HepG2 (cell line): ENCODE data around the gene PLOD3. TPM values are rescaled to one million over a fixed set of nuclear protein-coding genes. Genes with fewer than 3 reads are reported as not detected.
A peak's percentile ranks its signal among the peaks of the same experiment; 100 is the strongest.

Experiments
- ARHGAP35 ChIP-seq: sonication (generic); formaldehyde crosslinking; IDR thresholded peaks from 2 replicates; pipeline ENCODE4 v1.9.0; 2022; ENCODE audit warnings: mild to moderate bottlenecking, inconsistent platforms, moderate library complexity, missing genetic modification reagents, borderline replicate concordance
- ARNTL ChIP-seq: sonication (generic); formaldehyde crosslinking; IDR thresholded peaks from 2 replicates; pipeline ENCODE4 v1.4.0; 2020; ENCODE audit warnings: mild to moderate bottlenecking, missing genetic modification reagents
- ATF6 ChIP-seq: sonication (generic); formaldehyde crosslinking; conservative IDR thresholded peaks from 2 replicates; pipeline ENCODE4 v1.4.0; 2020; ENCODE audit warnings: missing genetic modification reagents
- CBX1 ChIP-seq: IDR thresholded peaks from one replicate; pipeline ENCODE4 v1.6.1; 2016; ENCODE audit warnings: antibody characterized with exemption, low read depth
- CEBPB ChIP-seq: IDR thresholded peaks from 2 replicates; pipeline ENCODE4 v1.6.1; 2011; ENCODE audit warnings: low read depth, low read length, improper control_type of control experiment, borderline replicate concordance
- CENPX ChIP-seq: sonication (generic); formaldehyde crosslinking; IDR thresholded peaks from 2 replicates; pipeline ENCODE4 v1.9.0; 2021; ENCODE audit warnings: mild to moderate bottlenecking, missing genetic modification reagents, moderate library complexity
- KAT2B ChIP-seq: fragments of 150-350 bp; IDR thresholded peaks from 2 replicates; pipeline ENCODE4 v1.6.1; 2014; ENCODE audit warnings: low read depth, low read length, borderline replicate concordance
- LCORL ChIP-seq, 2 experiments: fragments of 450-650 bp in 1 of 2; sonication (generic) in 1 of 2; formaldehyde crosslinking in 1 of 2; IDR thresholded peaks; 2 replicates each; pipeline versions ENCODE4 v1.5.0 to v1.6.1; 2017 to 2020; ENCODE audit warnings: antibody characterized with exemption in 1 of 2, missing genetic modification reagents in 1 of 2
- NAIF1 ChIP-seq: sonication (generic); formaldehyde crosslinking; IDR thresholded peaks from 2 replicates; pipeline ENCODE4 v1.5.0; 2020; ENCODE audit warnings: mild to moderate bottlenecking, missing genetic modification reagents, borderline replicate concordance
- NCOA2 ChIP-seq: sonication (generic); formaldehyde crosslinking; IDR thresholded peaks from 2 replicates; pipeline ENCODE4 v1.8.0; 2022; ENCODE audit warnings: inconsistent platforms
- NR1H2 ChIP-seq: sonication (generic); formaldehyde crosslinking; IDR thresholded peaks from 2 replicates; pipeline ENCODE4 v1.8.1; 2022; ENCODE audit warnings: low read depth, missing genetic modification reagents, borderline replicate concordance
- NR2F6 ChIP-seq, 2 experiments: IDR thresholded peaks; 2 replicates each; pipeline ENCODE4 v1.6.1; 2016; ENCODE audit warnings: antibody characterized with exemption in 1 of 2, mild to moderate bottlenecking in 1 of 2
- PHF20 ChIP-seq: sonication (generic); formaldehyde crosslinking; IDR thresholded peaks from 2 replicates; pipeline ENCODE4 v1.5.0; 2020; ENCODE audit warnings: mild to moderate bottlenecking, missing genetic modification reagents
- PPARG ChIP-seq: conservative IDR thresholded peaks from 2 replicates; pipeline ENCODE4 v1.6.1; 2016; ENCODE audit warnings: missing biosample characterization, missing genetic modification reagents
- REST ChIP-seq, 2 experiments: IDR thresholded peaks; 2 replicates each; pipeline ENCODE4 v1.6.1; 2011 to 2012; ENCODE audit warnings: low read length in 2 of 2, borderline replicate concordance in 1 of 2, low read depth in 1 of 2, mild to moderate bottlenecking in 1 of 2, moderate library complexity in 1 of 2
- ZEB1 ChIP-seq: IDR thresholded peaks from 2 replicates; pipeline ENCODE4 v1.6.1; 2012; ENCODE audit warnings: mild to moderate bottlenecking, low read depth, inconsistent platforms; ENCODE audit not compliant: insufficient replicate concordance
- ZIK1 ChIP-seq: sonication (generic); formaldehyde crosslinking; IDR thresholded peaks from 2 replicates; pipeline ENCODE4 v1.5.0; 2020; ENCODE audit warnings: mild to moderate bottlenecking, low read depth, missing genetic modification reagents, borderline replicate concordance
- ZNF143 ChIP-seq: sonication (generic); formaldehyde crosslinking; IDR thresholded peaks from 2 replicates; pipeline ENCODE4 v1.4.0; 2020; ENCODE audit warnings: missing genetic modification reagents
- ZNF563 ChIP-seq: sonication (generic); formaldehyde crosslinking; IDR thresholded peaks from 2 replicates; pipeline ENCODE4 v1.8.0; 2022; ENCODE audit warnings: mild to moderate bottlenecking, moderate library complexity, missing genetic modification reagents
- polyA plus RNA-seq, 8 experiments: library from polyadenylated mRNA; depleted of rRNA in 3 of 8; stranded (reverse) in 7 of 8; unstranded in 1 of 8; fragments of >200 nt; fragmentation: Illumina TruSeq in 4 of 8; extraction: Trizol in 4 of 8; gene quantifications; 2 replicates each; pipeline versions ENCODE4 v1.2.1 to v1.2.3, GENCODE V29; 2011 to 2016; ENCODE audit warnings: low read depth in 4 of 8, missing spikeins in 1 of 8, mixed read lengths in 1 of 8; ENCODE audit not compliant: insufficient read depth in 1 of 8
- total RNA-seq, 5 experiments: library from RNA; depleted of rRNA; stranded (reverse); fragments of >200 nt; fragmentation: Illumina TruSeq; extraction: Trizol; gene quantifications; 2 replicates each; pipeline ENCODE4 v1.2.3, GENCODE V29; 2016; ENCODE audit warnings: low read depth in 1 of 5
- TF ChIP-seq, protein P1 (sequence below): sonication (generic); formaldehyde crosslinking; IDR thresholded peaks from 2 replicates; pipeline ENCODE4 v1.4.0; 2020; ENCODE audit warnings: missing genetic modification reagents, borderline replicate concordance
- TF ChIP-seq, protein P2 (sequence below): IDR thresholded peaks from 2 replicates; pipeline ENCODE4 v1.6.1; 2016; ENCODE audit warnings: mild to moderate bottlenecking

Gene PLOD3
- total and polyA plus RNA-seq, 2 of the 13 experiments (the other 11 are each of a cell fraction or from before 2014, with no cell fraction given) = 65.8 to 67.4 TPM

DNA sequence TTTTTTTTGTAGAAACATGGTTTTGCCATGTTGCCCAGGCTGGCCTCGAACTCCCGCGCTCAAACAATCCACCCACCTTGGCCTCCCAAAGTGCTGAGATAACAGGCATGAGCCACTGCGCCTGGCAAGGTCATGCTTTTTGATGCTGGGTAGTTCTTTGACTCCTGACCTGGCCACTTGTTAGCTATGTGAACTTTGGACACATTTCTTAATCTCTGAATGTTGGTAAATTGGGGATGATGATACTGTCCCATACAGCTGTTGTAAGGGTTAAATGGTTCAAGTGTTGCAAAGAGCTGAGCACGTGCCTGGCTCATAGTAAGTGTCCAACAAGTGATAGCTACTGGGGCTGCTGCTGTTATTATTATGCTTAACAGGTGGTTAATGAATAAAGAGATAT is 2.9 kb upstream of the PLOD3 start (continued):
- TF ChIP-seq KAT2B = no peak
- TF ChIP-seq, protein P1, sequence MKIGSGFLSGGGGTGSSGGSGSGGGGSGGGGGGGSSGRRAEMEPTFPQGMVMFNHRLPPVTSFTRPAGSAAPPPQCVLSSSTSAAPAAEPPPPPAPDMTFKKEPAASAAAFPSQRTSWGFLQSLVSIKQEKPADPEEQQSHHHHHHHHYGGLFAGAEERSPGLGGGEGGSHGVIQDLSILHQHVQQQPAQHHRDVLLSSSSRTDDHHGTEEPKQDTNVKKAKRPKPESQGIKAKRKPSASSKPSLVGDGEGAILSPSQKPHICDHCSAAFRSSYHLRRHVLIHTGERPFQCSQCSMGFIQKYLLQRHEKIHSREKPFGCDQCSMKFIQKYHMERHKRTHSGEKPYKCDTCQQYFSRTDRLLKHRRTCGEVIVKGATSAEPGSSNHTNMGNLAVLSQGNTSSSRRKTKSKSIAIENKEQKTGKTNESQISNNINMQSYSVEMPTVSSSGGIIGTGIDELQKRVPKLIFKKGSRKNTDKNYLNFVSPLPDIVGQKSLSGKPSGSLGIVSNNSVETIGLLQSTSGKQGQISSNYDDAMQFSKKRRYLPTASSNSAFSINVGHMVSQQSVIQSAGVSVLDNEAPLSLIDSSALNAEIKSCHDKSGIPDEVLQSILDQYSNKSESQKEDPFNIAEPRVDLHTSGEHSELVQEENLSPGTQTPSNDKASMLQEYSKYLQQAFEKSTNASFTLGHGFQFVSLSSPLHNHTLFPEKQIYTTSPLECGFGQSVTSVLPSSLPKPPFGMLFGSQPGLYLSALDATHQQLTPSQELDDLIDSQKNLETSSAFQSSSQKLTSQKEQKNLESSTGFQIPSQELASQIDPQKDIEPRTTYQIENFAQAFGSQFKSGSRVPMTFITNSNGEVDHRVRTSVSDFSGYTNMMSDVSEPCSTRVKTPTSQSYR = no peak
- no peak for TF ChIP-seq NR1H2
- no peak for TF ChIP-seq ZNF563 (CRISPR knock-in tag)
- TF ChIP-seq ZNF143 (CRISPR knock-in tag) = no peak
- TF ChIP-seq LCORL (IDR thresholded peaks at IDR 0.05) = no peak
- peak; percentile 54; the same call in 1 of the 2 replicates for TF ChIP-seq LCORL (CRISPR knock-in tag; IDR thresholded peaks at IDR 0.05)
- TF ChIP-seq, protein P2, sequence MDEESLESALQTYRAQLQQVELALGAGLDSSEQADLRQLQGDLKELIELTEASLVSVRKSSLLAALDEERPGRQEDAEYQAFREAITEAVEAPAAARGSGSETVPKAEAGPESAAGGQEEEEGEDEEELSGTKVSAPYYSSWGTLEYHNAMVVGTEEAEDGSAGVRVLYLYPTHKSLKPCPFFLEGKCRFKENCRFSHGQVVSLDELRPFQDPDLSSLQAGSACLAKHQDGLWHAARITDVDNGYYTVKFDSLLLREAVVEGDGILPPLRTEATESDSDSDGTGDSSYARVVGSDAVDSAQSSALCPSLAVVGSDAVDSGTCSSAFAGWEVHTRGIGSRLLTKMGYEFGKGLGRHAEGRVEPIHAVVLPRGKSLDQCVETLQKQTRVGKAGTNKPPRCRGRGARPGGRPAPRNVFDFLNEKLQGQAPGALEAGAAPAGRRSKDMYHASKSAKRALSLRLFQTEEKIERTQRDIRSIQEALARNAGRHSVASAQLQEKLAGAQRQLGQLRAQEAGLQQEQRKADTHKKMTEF = 0 out of 2 replicates have a peak, but pooled peaks have one; percentile 39
- no peak for TF ChIP-seq PHF20 (CRISPR knock-in tag)
- TF ChIP-seq PPARG (CRISPR knock-in tag) = peak; percentile 47; the same call in 1 of the 2 replicates
- no peak for TF ChIP-seq REST (IDR thresholded peaks at IDR 0.05; ENCODE audit: borderline replicate concordance in 1 of 2, low read depth in 1 of 2, low read length in 2 of 2)
- no peak for TF ChIP-seq ATF6 (CRISPR knock-in tag)
- TF ChIP-seq CBX1 = no peak
- peak; percentile 74 for TF ChIP-seq NR2F6 (IDR thresholded peaks at IDR 0.05)
- TF ChIP-seq NR2F6 (CRISPR knock-in tag; IDR thresholded peaks at IDR 0.05) = peak; percentile 82
- no peak for TF ChIP-seq ARHGAP35
- TF ChIP-seq CEBPB = peak; percentile 64; the same call in 1 of the 2 replicates
- no peak for TF ChIP-seq ARNTL
- no peak for TF ChIP-seq ZIK1 (CRISPR knock-in tag)
- peak; percentile 53; the same call in 1 of the 2 replicates for TF ChIP-seq NCOA2 (CRISPR knock-in tag)
- TF ChIP-seq ZEB1 = no peak
- no peak for TF ChIP-seq CENPX (CRISPR knock-in tag)
- TF ChIP-seq NAIF1 (CRISPR knock-in tag) = no peak
